Mesenchymal stem cell (in vitro differentiated cells and primary cell): ENCODE results near the gene LRP4.
"Not testable (repeated sequence)": the region's sequence is repeated elsewhere in the genome, so short reads cannot be mapped to it uniquely, and the experiment has no call there.

Experiments used
- DNase-seq: peaks from one replicate; pipeline ENCODE4 v3.0.0-alpha.2; 2013
- H2AFZ ChIP-seq: one replicate; pipeline ENCODE4 v1.6.1; 2013; ENCODE audit warnings: low read depth, mild to moderate bottlenecking, control low read depth, inconsistent platforms, low read length, moderate library complexity
- H2AK5ac ChIP-seq: 2 replicates; pipeline ENCODE4 v1.6.1; 2013; ENCODE audit warnings: low read length, moderate library complexity, mild to moderate bottlenecking, inconsistent platforms; ENCODE audit not compliant: severe bottlenecking
- H2BK120ac ChIP-seq: one replicate; pipeline ENCODE4 v1.6.1; 2013; ENCODE audit warnings: low read depth, mild to moderate bottlenecking, inconsistent platforms, low read length, moderate library complexity
- H2BK12ac ChIP-seq, 2 experiments: one replicate each; pipeline ENCODE4 v1.6.1; 2013; ENCODE audit warnings: inconsistent platforms in 2 of 2, low read length in 2 of 2, mild to moderate bottlenecking in 2 of 2, moderate library complexity in 2 of 2, control low read depth in 1 of 2
- H2BK15ac ChIP-seq: one replicate; pipeline ENCODE4 v1.6.1; 2013; ENCODE audit warnings: mild to moderate bottlenecking, low read depth, inconsistent platforms; ENCODE audit not compliant: poor library complexity, severe bottlenecking
- H2BK5ac ChIP-seq: 2 replicates; pipeline ENCODE4 v1.6.1; 2013; ENCODE audit warnings: low read depth, mild to moderate bottlenecking, low read length, control low read depth, inconsistent platforms; ENCODE audit not compliant: poor library complexity, severe bottlenecking
- H3K14ac ChIP-seq, 2 experiments: one replicate each; pipeline ENCODE4 v1.6.1; 2013; ENCODE audit warnings: inconsistent platforms in 2 of 2, low read length in 2 of 2, control low read depth in 1 of 2, mild to moderate bottlenecking in 1 of 2, moderate library complexity in 1 of 2
- H3K18ac ChIP-seq, 2 experiments: one replicate each; pipeline ENCODE4 v1.6.1; 2013; ENCODE audit warnings: inconsistent platforms in 2 of 2, low read length in 2 of 2, control low read depth in 1 of 2, low read depth in 1 of 2, mild to moderate bottlenecking in 1 of 2
- H3K23ac ChIP-seq, 2 experiments: one replicate each; pipeline ENCODE4 v1.6.1; 2013; ENCODE audit warnings: inconsistent platforms in 2 of 2, low read length in 2 of 2, mild to moderate bottlenecking in 2 of 2, moderate library complexity in 2 of 2, control low read depth in 1 of 2
- H3K27ac ChIP-seq: 2 replicates; pipeline ENCODE4 v1.5.1; 2013; ENCODE audit warnings: mild to moderate bottlenecking, moderate library complexity, low read length, control low read depth, inconsistent platforms; ENCODE audit not compliant: poor library complexity, severe bottlenecking
- H3K27me3 ChIP-seq, 2 experiments: 2 replicates each; pipeline versions ENCODE4 v1.6.1 to v1.7.0; 2013; ENCODE audit warnings: low read length in 2 of 2, mild to moderate bottlenecking in 2 of 2, moderate library complexity in 2 of 2, control low read depth in 1 of 2, inconsistent platforms in 1 of 2; ENCODE audit not compliant: control insufficient read depth in 1 of 2, insufficient read depth in 1 of 2
- H3K36me3 ChIP-seq, 2 experiments: 2 replicates each; pipeline versions ENCODE4 v1.6.1 to v1.7.0; 2013; ENCODE audit warnings: low read length in 2 of 2, control low read depth in 1 of 2, inconsistent platforms in 1 of 2, low read depth in 1 of 2, mild to moderate bottlenecking in 1 of 2; ENCODE audit not compliant: insufficient read depth in 2 of 2, control insufficient read depth in 1 of 2
- H3K4ac ChIP-seq, 2 experiments: one replicate each; pipeline ENCODE4 v1.6.1; 2013; ENCODE audit warnings: inconsistent platforms in 2 of 2, low read length in 2 of 2, mild to moderate bottlenecking in 2 of 2, moderate library complexity in 2 of 2, control low read depth in 1 of 2, low read depth in 1 of 2
- H3K4me1 ChIP-seq: 2 replicates; pipeline ENCODE4 v1.6.1; 2013; ENCODE audit warnings: low read depth, low read length, control low read depth; ENCODE audit not compliant: control insufficient read depth, insufficient read depth
- H3K4me2 ChIP-seq: 2 replicates; pipeline ENCODE4 v1.6.1; 2013; ENCODE audit warnings: low read length, mild to moderate bottlenecking, inconsistent platforms; ENCODE audit not compliant: poor library complexity, severe bottlenecking
- H3K4me3 ChIP-seq, 2 experiments: 2 replicates each; pipeline versions ENCODE4 v1.5.1 to v1.7.0; 2013; ENCODE audit warnings: low read length in 2 of 2, mild to moderate bottlenecking in 2 of 2, control low read depth in 1 of 2, low read depth in 1 of 2; ENCODE audit not compliant: insufficient read depth in 1 of 2
- H3K79me1 ChIP-seq: replicated peaks from 2 replicates; pipeline ENCODE4 v1.6.1; 2013; ENCODE audit warnings: mild to moderate bottlenecking, control low read depth, low read length, inconsistent platforms; ENCODE audit not compliant: poor library complexity, severe bottlenecking
- H3K9ac ChIP-seq: 2 replicates; pipeline ENCODE4 v1.7.0; 2013; ENCODE audit warnings: mild to moderate bottlenecking, low read length, moderate library complexity
- H3K9me3 ChIP-seq: 2 replicates; pipeline ENCODE4 v1.7.0; 2013; ENCODE audit warnings: mild to moderate bottlenecking, low read length; ENCODE audit not compliant: control insufficient read depth
- H4K8ac ChIP-seq: one replicate; pipeline ENCODE4 v1.6.1; 2013; ENCODE audit warnings: inconsistent platforms, mild to moderate bottlenecking, low read length, moderate library complexity
- H4K91ac ChIP-seq: one replicate; pipeline ENCODE4 v1.6.1; 2013; ENCODE audit warnings: mild to moderate bottlenecking, low read length, inconsistent platforms
- WGBS: methylation state at CpG from one replicate; pipeline ENCODE4 v1.1.7; 2013; ENCODE audit warnings: mixed read lengths; 5-methylcytosine and 5-hydroxymethylcytosine counted together

Gene LRP4

DNA sequence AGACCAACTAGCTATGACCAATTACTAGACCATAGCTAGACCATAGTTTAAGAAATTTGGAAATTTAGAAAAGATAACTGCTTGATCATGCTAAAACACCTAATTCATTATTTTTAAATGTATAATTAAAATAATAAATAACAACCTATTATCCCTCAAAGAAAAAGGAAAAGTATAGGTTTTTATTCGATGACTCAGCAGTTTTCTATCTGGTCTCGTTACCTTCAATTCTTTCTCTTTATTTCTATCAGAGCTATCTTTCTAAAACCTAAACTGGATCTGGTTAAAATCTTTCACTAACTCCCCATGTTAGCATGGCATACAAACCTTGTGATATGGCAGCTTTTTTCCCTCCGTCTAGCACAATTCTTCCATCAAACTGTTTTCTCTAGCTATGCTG is 45.5 kb upstream of the LRP4 start:
- H2AK5ac ChIP-seq, result no peak overlapping the region
- no peak overlapping the region for H2BK120ac ChIP-seq
- H4K8ac ChIP-seq, result no peak overlapping the region
- H3K36me3 ChIP-seq, result peaks cover 0 to under 1% of the 10 kb centered on the region in 2 experiments
- H3K27me3 ChIP-seq, result no peaks in the 10 kb centered on the region
- H2AFZ ChIP-seq, result no peak overlapping the region
- H2BK15ac ChIP-seq, result no peak overlapping the region
- no peak overlapping the region for H2BK5ac ChIP-seq
- WGBS, result 100% methylated on average over 3 of the region's 3 CpGs
- peaks cover 14% of the 10 kb centered on the region for H3K79me1 ChIP-seq
- H3K4me3 ChIP-seq, result no peak overlapping the region
- H3K9me3 ChIP-seq, result peaks cover 4% of the 10 kb centered on the region
- H3K4me1 ChIP-seq, result no peaks in the 10 kb centered on the region
- no peak overlapping the region for H3K18ac ChIP-seq
- H3K14ac ChIP-seq, result no peak overlapping the region
- H4K91ac ChIP-seq, result no peak overlapping the region
- no peak overlapping the region for H3K4me2 ChIP-seq
- H3K27ac ChIP-seq, result no peak overlapping the region
- no peak overlapping the region for H3K4ac ChIP-seq
- H3K9ac ChIP-seq, result no peak overlapping the region
- no peak overlapping the region for H3K23ac ChIP-seq
- no peak overlapping the region for H2BK12ac ChIP-seq
- no peak for DNase-seq

DNA sequence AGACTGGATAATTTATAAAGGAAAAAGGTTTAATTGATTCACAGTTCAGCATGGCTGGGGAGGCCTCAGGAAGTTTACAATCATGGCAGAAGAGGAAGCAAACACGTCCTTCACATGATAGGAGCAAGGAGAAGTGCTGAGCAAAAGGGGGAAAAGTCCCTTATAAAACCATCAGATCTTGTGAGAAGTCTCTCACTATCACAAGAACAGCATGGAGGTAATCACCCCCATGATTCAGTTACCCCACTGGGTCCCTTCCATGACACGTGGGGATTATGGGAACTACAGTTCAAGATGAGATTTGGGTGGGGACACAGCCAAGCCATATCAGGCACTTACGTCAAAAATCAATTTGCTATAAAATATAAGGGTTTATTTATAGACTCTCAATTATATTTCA is 43.5 kb upstream of the LRP4 start:
- H3K4me3 ChIP-seq, H3K18ac ChIP-seq, H4K91ac ChIP-seq, H3K36me3 ChIP-seq, H3K9me3 ChIP-seq, H4K8ac ChIP-seq, H2AK5ac ChIP-seq, H3K23ac ChIP-seq, H3K27ac ChIP-seq, H2BK12ac ChIP-seq, H3K4me1 ChIP-seq, H2BK15ac ChIP-seq, H2AFZ ChIP-seq, H3K4me2 ChIP-seq, H3K14ac ChIP-seq, H2BK120ac ChIP-seq, H2BK5ac ChIP-seq, H3K9ac ChIP-seq, H3K4ac ChIP-seq, DNase-seq, H3K27me3 ChIP-seq: not testable (repeated sequence)
- WGBS, result no CpG with 5 or more reads among the region's 3 CpGs
- H3K79me1 ChIP-seq, result peaks cover 17% of the 10 kb centered on the region

DNA sequence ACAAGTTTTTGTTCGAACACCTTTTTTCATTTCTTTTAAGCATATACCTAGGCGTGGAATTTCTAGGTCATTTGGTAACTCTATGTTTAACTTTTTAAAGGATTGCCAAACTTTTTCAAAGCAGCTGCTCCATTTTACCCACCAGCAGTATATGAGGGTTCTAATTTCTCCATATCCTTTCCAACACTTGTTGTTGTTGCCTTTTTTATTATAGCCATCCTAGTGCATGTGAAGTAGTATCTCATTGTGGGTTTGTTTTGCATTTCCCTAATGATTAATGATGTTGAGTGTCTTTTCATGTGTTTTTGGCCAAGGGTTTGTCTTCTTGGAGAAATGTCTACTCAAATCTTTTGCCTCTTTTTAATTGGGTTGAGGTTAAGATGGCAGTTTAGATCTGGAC is 42.7 kb upstream of the LRP4 start:
- no peak for DNase-seq
- no peak overlapping the region for H2BK12ac ChIP-seq
- H3K9me3 ChIP-seq, result peaks cover 10% of the 10 kb centered on the region
- no CpG with 5 or more reads among the region's 2 CpGs for WGBS
- peaks cover 4 to 6% of the 10 kb centered on the region in 2 experiments for H3K36me3 ChIP-seq
- H3K27me3 ChIP-seq, result no peaks in the 10 kb centered on the region
- H3K27ac ChIP-seq, result no peak overlapping the region
- H4K8ac ChIP-seq, result no peak overlapping the region
- H2BK15ac ChIP-seq, result no peak overlapping the region
- no peak overlapping the region for H3K4ac ChIP-seq
- H2AK5ac ChIP-seq, result no peak overlapping the region
- H3K18ac ChIP-seq, result no peak overlapping the region
- H3K9ac ChIP-seq, result no peak overlapping the region
- no peaks in the 10 kb centered on the region for H3K4me1 ChIP-seq
- peaks cover 17% of the 10 kb centered on the region for H3K79me1 ChIP-seq
- H2BK5ac ChIP-seq, result no peak overlapping the region
- no peak overlapping the region for H3K4me2 ChIP-seq
- no peak overlapping the region for H2AFZ ChIP-seq
- no peak overlapping the region for H3K4me3 ChIP-seq
- H3K23ac ChIP-seq, result no peak overlapping the region
- no peak overlapping the region for H4K91ac ChIP-seq
- H2BK120ac ChIP-seq, result no peak overlapping the region
- no peak overlapping the region for H3K14ac ChIP-seq

DNA sequence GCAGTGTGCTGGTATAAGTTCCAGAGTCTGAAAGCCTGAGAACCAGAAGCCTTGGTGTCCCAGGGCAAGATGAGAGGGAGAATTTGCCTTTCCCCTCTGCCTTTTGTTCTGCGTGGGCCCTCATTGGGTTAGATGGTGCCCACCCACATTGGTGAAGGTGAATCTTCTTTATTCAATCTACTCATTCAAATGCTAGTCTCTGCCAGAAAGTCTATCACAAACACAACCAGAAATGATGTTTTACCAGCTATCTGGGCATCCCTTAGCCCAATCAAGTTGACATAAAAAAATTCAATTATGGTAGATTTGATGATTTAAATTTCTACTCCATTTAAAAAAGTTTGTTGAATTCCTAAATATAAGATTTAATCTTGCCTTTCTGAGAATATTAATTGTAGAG is 40.4 kb upstream of the LRP4 start:
- Histone ChIP-seq H3K79me1 (peaks cover 13% of the 10 kb centered on the region), H3K23ac (no peak overlapping the region), H3K4me3 (no peak overlapping the region), H4K91ac (no peak overlapping the region), H3K36me3 (peaks cover 6 to 8% of the 10 kb centered on the region in 2 experiments), H3K14ac (no peak overlapping the region), H3K18ac (no peak overlapping the region), H3K4me2 (no peak overlapping the region), H3K9me3 (peaks cover 10% of the 10 kb centered on the region), H3K4me1 (no peaks in the 10 kb centered on the region), H3K9ac (no peak overlapping the region), H2AK5ac (no peak overlapping the region), H4K8ac (no peak overlapping the region), H3K27ac (no peak overlapping the region), H3K4ac (no peak overlapping the region), H2BK12ac (no peak overlapping the region), H2AFZ (no peak overlapping the region), H2BK120ac (no peak overlapping the region), H2BK5ac (no peak overlapping the region), H2BK15ac (no peak overlapping the region), H3K27me3 (no peaks in the 10 kb centered on the region)
- DNase-seq, result no peak
- 100% methylated on average over 1 of the region's 1 CpG for WGBS
